Measurements from ENCODE around the gene TMEM131. TPM values are rescaled to one million over a fixed set of nuclear protein-coding genes. Genes with fewer than 3 reads are reported as not detected.
A peak's percentile ranks its signal among the peaks of the same experiment; 100 is the strongest.
"Not testable (repeated sequence)": the region's sequence is repeated elsewhere in the genome, so short reads cannot be mapped to it uniquely, and the experiment has no call there.

Gene TMEM131
- total and polyA plus RNA-seq, 10 of the 15 experiments (the other 5 are each of a cell fraction or from before 2014, with no cell fraction given) = 6.0 to 48.2 (median 23.2) TPM

GRCh38 chr2:97829255-97829654, 166.5 kb downstream of the TMEM131 start:
- FAIRE-seq = not testable (repeated sequence)
- RAD21 ChIA-PET (ENCODE audit: unreplicated experiment) = interaction anchor here (0.9 kb wide), 1 partner anchor 8 kb away, joined by 3 read pairs; no protein-coding TSS in a partner anchor

GRCh38 chr2:97827013-97827412, 168.7 kb downstream of the TMEM131 start:
- H3K79me2 ChIP-seq (ENCODE audit: control insufficient read depth, insufficient read depth, low read length); H3K27me3 ChIP-seq (replicated peaks in 1 of 2; ENCODE audit: control insufficient read depth in 2 of 2, insufficient read depth in 2 of 2, low read length in 1 of 2); BruUV-seq (replicated peaks); H3K4me3 ChIP-seq; CTCF ChIA-PET; RAD21 ChIA-PET (ENCODE audit: unreplicated experiment); H3K4me1 ChIP-seq (ENCODE audit: control insufficient read depth, insufficient read depth, low read length); H3K9me3 ChIP-seq (replicated peaks; ENCODE audit: control insufficient read depth, insufficient read depth, low read length); H2AFZ ChIP-seq (ENCODE audit: control insufficient read depth, low read depth, low read length); FAIRE-seq; H3K27ac ChIP-seq (ENCODE audit: control insufficient read depth, insufficient read depth); H3K4me2 ChIP-seq (ENCODE audit: control insufficient read depth, insufficient read depth); H3K36me3 ChIP-seq (ENCODE audit: control insufficient read depth in 2 of 2, insufficient read depth in 2 of 2, low read length in 1 of 2); ATAC-seq; DNase-seq (ENCODE audit: low read depth, low spot score); intact Hi-C loops (cut with micrococcal nuclease; ENCODE audit: unreplicated experiment); H4K20me1 ChIP-seq (ENCODE audit: control insufficient read depth, insufficient read depth); H3K9ac ChIP-seq (ENCODE audit: control insufficient read depth, insufficient read depth, low read length); SMC1A ChIA-PET (ENCODE audit: uncharacterized antibody, unreplicated experiment); POLR2A ChIA-PET: not testable (repeated sequence)
- 98% methylated on average over 14 of the region's 19 CpGs for WGBS (ENCODE audit: insufficient coverage, insufficient replicate concordance, low lambda C conversion rate, missing lambda C conversion rate)
- in situ Hi-C loops (cut with MboI) = loop anchor here (10.0 kb wide), 1 partner anchor 428 kb away; no protein-coding TSS in a partner anchor

More at GRCh38 chr2:97829255-97829654, 166.5 kb downstream of the TMEM131 start:
- POLR2A ChIA-PET; DNase-seq (ENCODE audit: low read depth, low spot score); H3K9ac ChIP-seq (ENCODE audit: control insufficient read depth, insufficient read depth, low read length); H3K4me3 ChIP-seq; H3K4me1 ChIP-seq (ENCODE audit: control insufficient read depth, insufficient read depth, low read length); H2AFZ ChIP-seq (ENCODE audit: control insufficient read depth, low read depth, low read length); BruUV-seq (replicated peaks); H4K20me1 ChIP-seq (ENCODE audit: control insufficient read depth, insufficient read depth); H3K4me2 ChIP-seq (ENCODE audit: control insufficient read depth, insufficient read depth); H3K36me3 ChIP-seq (ENCODE audit: control insufficient read depth in 2 of 2, insufficient read depth in 2 of 2, low read length in 1 of 2); H3K27ac ChIP-seq (ENCODE audit: control insufficient read depth, insufficient read depth); intact Hi-C loops (cut with micrococcal nuclease; ENCODE audit: unreplicated experiment); ATAC-seq; H3K9me3 ChIP-seq (replicated peaks; ENCODE audit: control insufficient read depth, insufficient read depth, low read length); H3K27me3 ChIP-seq (replicated peaks in 1 of 2; ENCODE audit: control insufficient read depth in 2 of 2, insufficient read depth in 2 of 2, low read length in 1 of 2); H3K79me2 ChIP-seq (ENCODE audit: control insufficient read depth, insufficient read depth, low read length): not testable (repeated sequence)
- 0 out of 2 replicates have a peak, but pooled peaks have one; percentile 27 for TF ChIP-seq NFYB (IDR thresholded peaks at IDR 0.05; ENCODE audit: insufficient read depth, low read depth, low read length)
- SMC1A ChIA-PET (ENCODE audit: uncharacterized antibody, unreplicated experiment) = interaction anchor here (0.8 to 2.9 kb wide), 6 partner anchors 12 to 256 kb away, joined by 3 to 8 read pairs (median 3); no protein-coding TSS in a partner anchor
- in situ Hi-C loops (cut with MboI) = loop anchor here (10.0 kb wide), 1 partner anchor 426 kb away; no protein-coding TSS in a partner anchor
- CTCF ChIA-PET = interaction anchor here (1.0 to 1.3 kb wide), 2 partner anchors 12 to 22 kb away, joined by 3 read pairs; no protein-coding TSS in a partner anchor
- 97% methylated on average over 10 of the region's 10 CpGs for WGBS (ENCODE audit: insufficient coverage, insufficient replicate concordance, low lambda C conversion rate, missing lambda C conversion rate)

All from GM12878 (cell line).